Activated effector memory CD4-positive, alpha-beta T cell treated with anti-CD3 and anti-CD28 coated beads, Interleukin-2, amount 50 U/mL, for 16 hours (primary cell): ENCODE results near the gene ITPR2.
"Not testable (repeated sequence)": the region's sequence is repeated elsewhere in the genome, so short reads cannot be mapped to it uniquely, and the experiment has no call there.

Source experiments
- DNase-seq: peaks from one replicate; pipeline ENCODE4 v3.0.0-alpha.2; 2020

Gene ITPR2

DNA sequence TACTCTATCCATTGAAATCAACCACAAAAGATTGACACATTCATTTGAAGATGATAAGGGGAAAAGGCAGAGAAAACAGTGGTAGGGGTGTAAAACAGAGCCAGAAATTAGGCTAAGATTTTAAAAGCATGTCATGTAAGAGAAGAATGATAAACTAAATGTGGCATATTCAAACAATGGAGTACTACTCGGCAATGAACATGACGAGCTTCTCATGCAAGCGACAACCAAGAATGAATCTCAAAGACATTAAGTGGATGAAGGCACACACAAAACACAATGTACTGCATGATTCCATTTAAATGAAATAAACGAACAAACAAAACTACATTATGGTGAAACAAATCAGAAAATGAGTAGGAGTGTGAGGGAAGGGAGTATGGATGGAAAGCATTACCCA, 134.8 kb downstream of the ITPR2 start:
- DNase-seq: no peak

DNA sequence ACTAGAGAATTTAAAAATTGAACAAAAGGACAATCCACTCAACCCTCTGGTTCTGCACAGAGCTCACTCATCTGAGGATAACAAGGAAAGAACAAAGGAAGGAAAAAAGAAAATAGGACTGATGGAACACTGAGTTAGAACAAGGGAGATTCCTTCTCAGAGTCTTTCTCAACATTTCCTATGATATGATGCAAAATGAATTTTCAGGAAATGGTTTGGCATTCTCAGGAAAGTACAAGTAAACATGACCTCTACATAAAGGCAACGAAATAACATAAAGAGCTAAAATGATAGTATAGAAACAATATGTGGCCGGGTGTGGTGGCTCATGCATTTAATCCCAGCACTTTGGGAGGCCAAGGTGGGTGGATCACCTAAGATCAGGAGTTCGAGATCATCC, 135.8 kb downstream of the ITPR2 start:
- DNase-seq: no peak

DNA sequence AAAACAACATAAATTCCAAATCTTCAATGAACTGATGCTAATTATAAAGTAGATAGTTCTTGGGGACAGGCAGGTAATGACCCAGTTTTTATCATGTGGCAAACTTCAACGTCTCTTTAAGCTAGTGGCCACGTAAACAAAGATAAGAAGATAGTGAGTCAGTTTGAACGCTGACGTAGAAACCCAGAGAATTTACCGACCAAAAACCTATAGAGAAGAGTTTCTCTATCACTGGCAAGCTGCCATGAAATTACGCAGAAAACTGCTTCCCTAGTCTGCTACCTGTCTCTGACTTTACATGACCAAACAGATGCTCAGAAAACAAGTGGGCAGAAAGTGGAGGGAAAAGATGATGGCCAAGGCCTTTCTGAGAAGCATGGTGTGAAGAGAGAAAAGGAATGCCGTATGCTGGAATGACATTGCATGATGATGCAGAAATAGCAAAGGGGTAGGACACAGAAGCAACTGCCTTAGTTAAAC, 136.3 kb downstream of the ITPR2 start:
- no peak for DNase-seq

DNA sequence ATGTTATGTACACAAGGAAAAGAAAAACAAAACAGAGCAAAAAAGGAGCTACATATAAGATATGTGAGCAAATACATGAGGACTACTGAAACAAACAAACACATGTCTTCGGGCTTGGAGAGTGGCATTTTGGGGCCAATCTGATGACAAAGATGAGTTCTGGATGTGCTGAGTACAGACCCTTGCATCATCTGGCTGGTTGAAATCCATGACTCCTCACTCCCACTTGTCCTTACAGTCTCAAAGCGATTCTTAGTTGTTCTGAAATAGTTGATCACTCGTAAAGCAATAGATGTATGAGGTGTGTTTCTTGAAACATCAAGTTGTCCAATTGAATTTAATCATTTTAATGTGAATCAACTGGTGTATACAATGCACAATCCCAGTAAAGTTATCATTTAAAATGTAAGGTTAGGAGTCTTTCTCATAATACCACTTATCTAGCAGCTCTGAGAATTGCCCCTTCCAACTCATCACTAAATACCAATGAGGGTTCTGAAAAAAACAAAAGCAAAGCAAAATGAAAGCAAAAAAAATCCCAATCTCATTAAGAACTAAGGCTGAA, 136.9 kb downstream of the ITPR2 start:
- DNase-seq: no peak

DNA sequence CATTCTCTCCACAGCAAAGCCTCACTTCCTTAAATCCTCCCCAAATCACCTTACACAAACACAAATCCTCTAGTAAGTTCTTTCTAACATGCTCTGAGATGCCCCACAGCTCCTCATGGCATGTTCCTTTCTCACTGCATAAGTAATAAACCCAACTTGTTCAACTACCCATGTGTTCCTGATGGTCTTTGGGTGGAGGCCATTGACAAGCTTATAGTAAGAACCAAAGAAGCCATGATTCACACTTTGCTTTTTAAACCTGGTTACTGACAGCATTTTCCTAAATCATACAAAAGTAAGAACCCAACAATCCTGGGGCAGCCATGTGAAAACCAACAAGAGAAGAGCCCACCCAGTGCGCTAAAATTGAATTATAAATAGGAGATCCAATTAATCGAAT, 138.6 kb downstream of the ITPR2 start:
- no peak for DNase-seq

DNA sequence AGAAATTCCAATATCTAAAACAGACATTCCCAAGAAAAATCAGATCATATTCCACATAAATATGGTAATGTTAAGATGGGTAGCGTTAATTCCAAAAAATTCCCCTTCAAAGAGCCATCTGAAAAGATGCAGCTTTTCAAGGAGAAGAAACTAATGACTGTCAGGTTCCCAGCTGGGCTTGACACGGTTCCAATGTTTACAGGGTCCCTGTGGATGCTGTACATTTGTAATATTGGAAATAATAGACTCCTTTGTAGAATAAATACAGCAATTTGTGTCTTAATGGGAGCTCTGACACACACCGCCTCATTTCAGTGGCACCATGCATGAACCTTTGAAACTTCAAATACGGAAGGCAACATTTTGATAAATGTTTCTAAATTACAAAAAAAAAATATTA, 140.6 kb downstream of the ITPR2 start:
- DNase-seq: no peak

DNA sequence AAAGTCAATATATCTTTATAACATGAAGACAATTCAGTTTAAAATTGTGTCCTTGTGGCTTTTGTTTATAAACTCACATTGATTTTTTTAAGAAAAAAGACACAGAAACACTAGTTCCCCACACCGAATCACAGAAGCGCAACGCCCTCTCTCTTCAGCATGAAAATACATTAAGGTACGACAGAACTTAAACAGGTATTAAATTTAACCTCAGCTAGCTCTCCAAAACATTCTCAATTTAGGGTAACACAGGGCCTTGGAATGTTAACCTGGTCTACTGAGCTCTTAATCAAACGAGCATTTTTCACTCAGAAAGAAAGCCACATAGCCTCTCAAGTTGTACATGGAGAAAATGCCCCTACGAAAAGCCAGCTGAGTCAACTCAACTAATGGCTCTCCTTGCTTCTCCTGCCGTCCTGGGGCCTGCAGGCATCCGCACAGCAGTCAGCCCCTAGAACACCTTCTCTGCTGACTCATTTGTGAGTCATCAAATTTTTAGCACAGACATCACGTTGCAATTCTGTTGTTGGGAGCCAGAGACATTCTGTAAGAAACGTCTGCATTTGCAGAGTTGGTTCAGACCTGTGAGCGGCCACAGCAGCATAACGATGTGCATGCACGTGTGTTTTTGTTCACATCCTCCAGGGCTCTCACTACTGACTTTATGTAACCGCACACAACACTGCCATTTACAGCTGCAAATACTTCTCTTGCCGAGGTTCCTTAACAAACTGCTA, 141.6 kb downstream of the ITPR2 start:
- no peak for DNase-seq

DNA sequence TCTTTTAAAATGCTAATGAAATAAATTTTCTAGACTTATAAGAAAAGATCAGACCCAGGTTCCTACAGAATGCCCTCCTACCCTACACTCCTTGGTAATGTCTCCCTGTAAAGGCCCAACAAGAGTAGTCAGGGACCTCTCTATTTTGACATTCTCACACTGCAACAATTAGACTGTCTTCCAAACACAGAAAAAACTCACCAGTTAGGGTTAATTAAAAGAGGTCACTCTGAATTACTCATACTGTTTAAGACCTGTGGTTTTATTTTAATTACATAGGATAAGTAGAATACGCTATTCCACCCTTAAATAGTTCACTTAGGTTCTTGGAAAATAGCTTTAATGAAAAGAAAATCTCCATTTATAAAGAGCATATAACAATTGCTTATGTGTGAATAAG, 142.4 kb downstream of the ITPR2 start:
- DNase-seq: no peak

DNA sequence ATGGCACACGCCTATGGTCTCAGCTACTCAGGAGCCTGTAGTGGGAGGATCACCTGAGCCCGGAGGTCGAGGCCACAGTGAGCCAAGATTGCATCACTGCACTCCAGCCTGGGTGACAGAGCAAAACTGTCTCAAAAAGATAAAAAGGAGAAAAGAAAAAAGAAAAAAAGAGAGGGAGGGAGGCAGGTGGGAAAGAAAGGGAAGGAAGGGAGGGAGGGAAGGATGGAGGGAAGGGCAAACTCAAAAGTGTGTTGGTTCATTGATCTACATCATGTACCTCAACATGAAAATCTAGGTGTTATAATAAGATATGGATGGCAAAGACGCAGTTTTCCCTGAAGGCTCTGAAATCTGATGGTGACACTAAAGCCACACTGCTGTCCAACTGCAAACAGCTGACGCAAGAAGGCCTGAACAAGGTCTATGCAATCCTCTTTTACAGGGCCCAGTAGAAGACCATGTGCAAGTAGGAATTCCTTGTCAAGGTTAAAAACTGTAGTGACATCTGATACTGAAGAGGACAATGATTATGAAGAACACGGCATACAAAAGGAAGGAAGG, 143.6 kb downstream of the ITPR2 start:
- no peak for DNase-seq

DNA sequence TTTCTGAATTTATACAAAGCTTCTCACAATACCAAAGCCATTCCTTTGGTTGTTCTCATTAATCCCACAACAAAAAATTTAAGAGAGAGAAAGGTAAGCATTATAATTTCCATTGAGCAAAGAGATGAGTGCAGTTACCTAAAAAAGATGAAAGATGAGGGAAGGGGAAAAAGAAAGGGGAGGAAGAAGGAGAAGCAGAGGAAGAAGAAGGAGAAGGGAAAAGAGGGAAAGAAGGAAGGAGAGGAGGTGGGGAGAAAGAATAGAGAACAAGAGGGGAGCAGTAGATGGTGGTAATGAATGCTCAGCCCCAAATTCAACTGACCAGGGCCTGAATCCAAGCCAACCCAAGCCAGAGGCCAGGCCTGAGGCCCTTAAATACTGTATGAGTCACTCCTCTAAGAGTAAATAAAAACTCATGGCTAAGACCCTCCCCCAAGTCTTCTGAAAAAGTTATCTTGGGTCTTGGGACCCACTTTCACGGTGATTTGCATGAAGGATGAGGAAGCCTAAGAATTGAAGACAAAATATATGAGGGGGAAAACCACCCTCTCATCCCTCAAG, 144.6 kb downstream of the ITPR2 start:
- DNase-seq: no peak

DNA sequence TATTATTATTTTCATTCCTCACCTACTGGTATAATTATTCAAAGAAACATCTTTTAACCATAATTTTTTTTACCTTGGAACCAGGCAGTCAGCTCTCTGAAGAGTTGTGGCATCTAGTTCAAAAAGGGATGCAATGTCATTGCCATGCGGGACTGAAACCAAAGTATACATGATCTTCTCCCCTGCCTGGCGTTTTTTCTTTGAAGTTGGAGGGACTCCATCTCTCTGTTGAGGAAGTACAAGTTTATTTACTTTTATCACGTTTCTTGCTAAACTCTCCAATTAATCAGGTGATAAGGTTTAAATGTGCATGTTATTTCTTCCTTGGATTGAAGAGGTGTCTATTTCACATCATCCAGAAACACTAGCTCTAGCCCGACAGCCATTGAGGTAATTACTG, 146.6 kb downstream of the ITPR2 start:
- DNase-seq: no peak

DNA sequence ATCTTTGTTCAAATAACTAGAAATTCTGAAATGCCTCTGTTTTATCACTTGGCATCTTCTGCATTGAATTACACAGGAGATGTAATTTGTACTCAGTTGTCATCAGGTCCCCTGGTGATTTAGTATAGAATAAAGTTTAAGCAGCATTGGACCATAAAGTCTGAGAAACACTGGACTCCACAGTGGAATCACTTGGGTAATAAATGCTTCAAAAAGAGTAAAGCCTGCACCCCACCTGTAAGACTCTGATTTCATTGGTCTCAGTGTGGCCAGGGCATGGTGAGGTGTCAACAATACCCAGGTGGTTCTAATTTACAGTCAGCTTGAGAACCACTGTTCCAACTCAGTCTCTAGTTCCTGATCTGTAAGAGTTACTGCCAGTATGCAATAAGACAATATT, 148.9 kb downstream of the ITPR2 start:
- no peak for DNase-seq

DNA sequence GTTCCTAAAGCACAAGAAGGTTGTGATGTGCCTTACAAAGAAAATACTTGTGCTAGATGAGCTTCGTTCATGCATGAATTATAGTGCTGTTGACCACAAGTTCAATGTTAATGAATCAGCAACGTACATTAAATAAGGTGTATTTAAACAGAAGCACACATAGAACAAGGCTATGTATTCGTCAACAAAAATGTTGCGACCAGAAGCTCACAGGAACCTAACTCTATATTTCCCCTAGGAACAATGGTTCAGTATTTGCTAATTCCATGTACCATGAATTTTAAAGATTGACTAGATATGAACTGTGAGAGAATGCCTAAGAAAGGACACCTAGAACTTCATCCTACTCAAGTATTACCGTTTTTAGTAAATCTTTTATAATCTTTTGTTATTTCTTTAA, 149.6 kb downstream of the ITPR2 start:
- no peak for DNase-seq

DNA sequence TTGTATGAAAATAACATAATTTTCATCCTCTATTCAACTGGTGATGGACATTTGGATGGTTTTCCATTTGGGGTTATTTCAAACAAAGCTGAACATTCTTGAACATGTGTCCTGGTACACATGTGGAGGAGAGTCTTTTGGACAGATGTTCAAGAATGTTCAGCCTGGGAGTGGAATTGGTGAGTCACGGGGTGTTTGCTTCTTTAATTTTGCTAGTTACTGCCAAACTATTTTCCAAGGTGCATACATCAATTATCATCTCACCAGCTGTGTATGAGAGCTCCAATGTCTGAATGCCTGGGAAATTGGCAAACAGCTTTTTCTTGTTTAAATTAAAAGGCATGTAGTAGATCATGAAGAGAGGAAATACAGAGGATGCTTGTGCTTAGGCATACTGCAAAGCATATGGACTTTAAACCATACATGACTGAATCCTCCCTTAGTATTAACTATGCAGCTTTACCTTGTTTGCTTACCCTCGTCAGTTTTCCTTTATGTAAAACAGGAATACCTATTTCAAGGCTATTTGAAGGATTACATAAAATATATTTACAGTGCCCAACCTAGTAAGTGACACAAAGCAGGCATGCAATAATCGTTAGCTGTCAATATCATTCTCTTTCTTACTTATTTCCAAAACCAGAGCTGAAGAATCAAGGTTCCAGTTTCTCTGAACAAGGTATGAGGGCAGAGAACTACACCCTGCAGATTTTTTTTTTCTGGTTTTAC, 152.1 kb downstream of the ITPR2 start:
- DNase-seq: no peak

DNA sequence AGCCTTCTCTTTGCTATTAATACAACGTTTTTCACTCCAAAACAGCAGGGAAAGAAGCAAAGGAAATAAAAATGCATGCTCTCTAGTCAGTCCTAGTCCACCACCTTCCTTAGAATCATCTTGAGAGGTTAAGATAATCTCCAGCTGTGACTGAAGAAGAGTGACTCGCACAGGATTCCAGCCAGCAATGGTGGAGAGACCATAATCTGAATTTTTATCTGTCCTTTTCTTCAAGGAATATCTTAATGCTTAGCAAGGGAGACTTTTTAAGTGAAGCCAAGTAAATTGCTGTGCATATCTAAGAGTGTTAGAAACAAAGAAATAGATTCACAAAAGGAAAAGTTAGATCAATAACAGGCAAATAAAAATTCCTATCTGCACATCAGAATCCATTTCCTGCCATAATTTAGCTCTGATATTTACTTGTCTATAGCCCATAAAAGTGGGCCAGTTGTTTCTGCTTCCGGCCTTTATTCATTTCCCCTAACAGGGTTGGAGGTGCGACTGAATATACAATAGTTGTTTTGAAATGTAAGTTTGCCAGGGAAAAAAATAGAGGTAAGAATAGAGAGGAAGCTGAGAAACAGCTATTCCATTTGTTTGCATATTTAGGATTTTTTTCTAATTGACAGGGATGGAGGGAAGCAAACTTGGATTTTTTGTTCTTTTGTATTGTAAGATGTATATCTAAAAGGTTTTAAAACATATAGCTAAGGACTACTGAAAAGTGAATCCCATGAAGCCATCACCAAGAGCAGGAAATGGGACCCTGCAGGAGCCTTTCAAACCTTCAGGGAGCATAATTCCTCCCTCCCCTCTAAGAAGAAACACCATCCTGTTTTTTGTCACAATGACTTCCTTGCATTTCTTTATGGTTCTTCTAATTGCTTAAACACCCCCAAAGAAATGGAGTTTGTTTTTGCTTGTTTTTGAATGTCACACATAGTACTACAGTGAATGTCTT, 154.0 kb downstream of the ITPR2 start:
- no peak for DNase-seq

DNA sequence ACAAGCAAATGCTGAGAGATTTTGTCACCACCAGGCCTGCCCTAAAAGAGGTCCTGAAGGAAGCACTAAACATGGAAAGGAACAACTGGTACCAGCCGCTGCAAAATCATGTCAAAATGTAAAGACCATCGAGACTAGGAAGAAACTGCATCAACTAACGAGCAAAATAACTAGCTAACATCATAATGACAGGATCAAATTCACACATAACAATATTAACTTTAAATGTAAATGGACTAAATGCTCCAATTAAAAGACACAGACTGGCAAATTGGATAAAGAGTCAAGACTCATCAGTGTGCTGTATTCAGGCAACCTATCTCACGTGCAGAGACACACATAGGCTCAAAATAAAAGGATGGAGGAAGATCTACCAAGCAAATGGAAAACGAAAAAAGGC, 161.5 kb downstream of the ITPR2 start:
- not testable (repeated sequence) for DNase-seq

DNA sequence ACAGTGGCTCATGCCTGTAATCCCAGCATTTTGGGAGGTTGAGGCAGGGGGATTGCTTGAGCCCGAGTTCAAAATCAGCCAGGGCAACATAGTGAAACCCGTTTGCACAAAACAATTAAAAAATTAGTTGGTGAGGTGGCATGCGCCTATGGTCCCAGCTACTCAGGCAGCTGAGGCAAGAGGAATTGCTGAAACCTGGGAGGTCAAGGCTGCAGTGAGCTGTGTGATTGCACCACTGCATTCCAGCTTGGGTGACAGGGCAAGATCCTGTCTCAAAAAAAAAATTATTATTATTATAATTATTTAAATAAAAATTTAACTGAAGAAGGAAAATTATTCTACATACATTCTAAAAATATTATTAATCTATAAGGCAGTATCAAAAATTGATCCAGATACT, 164.1 kb downstream of the ITPR2 start:
- no peak for DNase-seq

DNA sequence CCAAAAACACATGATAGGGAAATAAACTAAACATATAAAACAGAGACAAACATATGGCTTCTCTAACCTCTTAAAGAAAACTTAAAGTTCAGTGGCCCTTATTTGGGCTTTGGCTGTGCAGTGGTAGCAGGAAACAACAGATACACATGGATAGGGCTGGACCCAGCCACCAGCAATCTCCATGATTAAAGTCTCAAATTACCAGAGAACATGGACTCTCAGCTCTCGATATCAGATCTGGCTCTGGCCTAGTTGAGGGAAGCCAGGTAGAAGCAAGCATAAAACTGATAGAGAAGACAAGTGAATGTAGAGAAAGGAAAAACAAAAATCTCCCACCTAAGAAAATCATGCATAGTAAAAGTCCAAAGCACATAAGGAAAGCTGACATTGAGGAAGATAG, 164.8 kb downstream of the ITPR2 start:
- no peak for DNase-seq

DNA sequence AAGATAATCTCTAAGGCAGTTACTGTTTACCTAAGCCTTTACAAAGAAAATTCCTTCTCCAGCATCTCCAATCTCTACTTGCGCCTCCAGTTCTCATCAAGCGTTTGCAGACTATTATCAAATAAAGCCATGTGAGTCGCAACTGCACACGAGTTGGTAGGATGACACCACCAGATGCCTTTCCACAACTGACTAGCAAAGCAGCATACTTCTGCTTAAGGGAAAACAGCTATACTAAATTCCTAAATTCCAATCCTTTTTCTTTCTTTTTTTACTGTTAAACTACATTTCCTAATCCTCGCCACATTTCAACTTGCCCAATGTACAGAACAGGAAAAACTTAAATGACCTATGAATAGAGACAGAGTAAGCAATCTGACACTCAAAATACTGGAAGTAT, 166.7 kb downstream of the ITPR2 start:
- no peak for DNase-seq

DNA sequence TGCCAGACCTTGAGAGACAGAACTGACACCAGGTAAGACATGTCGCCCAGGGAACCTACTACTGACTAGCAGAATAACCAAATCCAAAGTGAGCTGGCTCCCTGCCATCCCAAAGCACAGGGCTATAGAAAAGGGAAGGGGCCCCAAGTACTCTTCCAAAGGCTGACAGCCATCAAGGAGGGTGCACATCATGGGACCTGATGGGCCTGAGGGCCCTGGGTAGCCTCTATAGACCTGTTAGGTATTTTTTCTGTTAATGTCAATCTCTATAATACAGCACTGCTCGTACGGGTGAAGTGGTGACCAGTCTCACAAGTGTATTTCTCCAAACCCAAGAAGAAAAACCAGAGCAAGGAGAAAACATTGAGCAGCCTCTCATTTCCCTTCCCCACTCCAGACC, 171.6 kb downstream of the ITPR2 start:
- DNase-seq: no peak

DNA sequence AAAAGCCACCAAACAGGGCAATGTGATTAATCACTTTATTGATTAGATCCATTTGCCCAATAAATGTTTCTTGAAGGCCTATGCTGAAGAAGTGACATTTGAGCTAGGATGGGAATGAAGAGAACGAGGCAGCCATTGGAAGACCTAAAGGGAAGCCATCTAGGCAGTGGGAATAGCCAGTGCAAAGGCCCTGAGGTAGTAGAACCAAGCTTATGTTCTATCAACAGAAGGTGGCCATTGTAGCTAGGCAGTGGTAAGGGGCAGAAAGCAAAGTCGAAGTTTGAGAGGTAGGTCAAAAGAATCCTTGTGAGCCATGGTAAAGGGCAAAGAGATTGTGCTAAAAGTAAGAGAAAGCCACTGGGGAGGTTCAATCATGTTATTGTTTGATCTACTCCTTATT, 173.1 kb downstream of the ITPR2 start:
- no peak for DNase-seq

DNA sequence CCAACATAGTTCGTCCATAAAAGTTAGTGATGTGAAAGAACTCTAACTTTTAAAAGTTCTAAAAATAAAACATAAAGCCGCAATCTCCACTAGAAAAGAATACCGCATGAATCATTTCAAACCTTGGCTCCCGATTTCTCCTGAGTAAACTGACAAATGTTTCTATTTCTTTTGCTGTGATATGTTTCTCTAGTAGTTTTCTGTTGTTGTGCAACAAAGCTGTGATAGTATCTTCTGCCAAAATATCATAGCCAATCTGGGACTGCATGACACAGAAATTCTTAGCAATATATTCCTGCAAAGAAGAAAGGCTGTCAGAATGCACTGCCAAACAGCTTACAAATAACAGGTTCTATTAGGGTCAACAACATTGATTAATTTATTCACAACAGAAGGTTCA, 174.0 kb downstream of the ITPR2 start:
- no peak for DNase-seq
